CD4-positive, alpha-beta T cell treated with Interleukin-6 at 100 ng/mL for 8 hours (primary cell): ENCODE data around the gene EMP1.
A peak's percentile ranks its signal among the peaks of the same experiment; 100 is the strongest.

ENCODE experiments used
- DNase-seq: peaks from one replicate; pipeline ENCODE4 v3.0.0-alpha.2; 2020; ENCODE audit warnings: mixed read lengths, low spot score

EMP1 gene

GRCh38 chr12:13198241-13198640 lies 1.7 kb downstream of the EMP1 start:
- no peak for DNase-seq

GRCh38 chr12:13198876-13199275 lies 2.4 kb downstream of the EMP1 start:
- DNase-seq, result no peak

DNA sequence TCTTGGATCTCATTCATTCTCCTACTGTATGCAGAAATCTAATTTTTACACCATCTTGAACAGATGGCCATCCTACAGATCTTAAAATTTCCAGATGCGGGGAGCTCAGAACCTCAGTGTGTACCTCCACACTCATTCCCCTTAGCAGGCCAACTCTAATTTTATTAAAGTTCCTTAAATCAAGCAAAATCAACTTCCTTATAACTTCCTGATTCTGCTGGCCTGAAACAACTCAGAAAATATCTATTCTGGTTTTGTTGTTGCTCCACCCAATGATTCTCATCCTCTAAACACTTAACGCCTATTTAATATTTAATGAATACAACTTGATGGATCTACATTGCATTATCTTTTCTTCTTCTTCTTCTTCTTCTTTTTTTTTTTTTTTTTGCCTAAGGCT lies 3.1 kb downstream of the EMP1 start:
- DNase-seq, result no peak

DNA sequence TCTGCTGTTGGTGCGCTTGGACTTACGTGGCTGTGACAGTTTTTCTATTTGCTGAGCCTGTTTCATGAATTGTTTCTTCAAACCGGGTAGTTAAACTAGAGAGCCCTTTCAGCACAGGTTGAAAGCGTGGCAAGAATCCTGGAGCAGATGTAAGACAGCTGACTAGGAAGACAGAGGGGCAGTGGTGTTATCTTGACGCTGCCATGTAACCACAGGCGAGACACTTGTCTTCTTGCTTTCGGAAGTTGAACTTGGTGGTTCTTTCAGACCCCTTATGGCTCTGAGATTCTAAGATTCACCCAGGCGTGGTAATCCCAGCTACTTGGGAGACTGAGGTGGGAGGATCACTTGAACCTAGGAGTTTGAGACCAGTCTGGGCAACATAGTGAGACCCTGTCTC lies 4.3 kb downstream of the EMP1 start:
- no peak for DNase-seq

DNA sequence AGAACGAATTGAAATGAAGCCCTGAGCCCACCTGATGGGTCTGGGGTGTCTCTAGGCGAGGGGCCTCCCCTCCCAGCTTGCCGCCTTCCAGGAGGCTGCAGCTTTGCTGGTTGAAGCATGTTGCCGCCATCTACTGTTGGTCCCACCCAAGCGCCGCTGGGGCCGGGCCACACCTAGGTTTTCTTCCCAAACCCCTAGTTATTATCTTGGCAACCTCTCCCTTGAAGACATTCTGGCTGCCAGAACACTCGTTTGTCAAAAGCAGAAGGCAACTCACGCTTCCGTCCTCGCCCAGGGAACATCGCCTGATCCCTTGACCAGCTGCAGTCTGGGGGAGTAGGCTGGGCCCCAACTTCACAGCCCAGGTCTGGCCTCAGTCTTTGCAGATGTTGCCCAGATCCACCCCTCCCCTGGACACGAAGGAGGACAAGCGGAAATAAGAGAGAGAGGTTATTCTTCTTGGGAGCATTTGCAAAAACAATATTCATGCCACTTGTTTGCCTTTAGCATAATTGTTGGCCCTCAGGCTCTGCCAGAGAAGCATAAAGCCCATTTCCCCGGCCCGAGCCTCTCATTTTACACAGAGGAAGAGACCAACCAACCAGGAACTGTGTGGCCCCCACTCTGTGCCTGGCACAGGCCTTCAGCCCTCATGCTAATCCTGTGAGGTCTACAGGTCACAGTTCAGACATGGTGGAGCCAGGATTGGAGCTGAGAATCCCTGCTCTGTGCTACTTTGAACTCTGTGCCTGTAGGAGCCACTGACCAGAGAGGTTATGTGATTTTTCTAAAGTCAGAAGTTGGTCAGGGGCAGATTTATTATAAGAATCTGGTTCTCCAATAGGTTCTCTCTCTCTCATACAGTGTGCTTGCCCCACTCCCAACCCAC lies 6.8 kb downstream of the EMP1 start:
- no peak for DNase-seq

DNA sequence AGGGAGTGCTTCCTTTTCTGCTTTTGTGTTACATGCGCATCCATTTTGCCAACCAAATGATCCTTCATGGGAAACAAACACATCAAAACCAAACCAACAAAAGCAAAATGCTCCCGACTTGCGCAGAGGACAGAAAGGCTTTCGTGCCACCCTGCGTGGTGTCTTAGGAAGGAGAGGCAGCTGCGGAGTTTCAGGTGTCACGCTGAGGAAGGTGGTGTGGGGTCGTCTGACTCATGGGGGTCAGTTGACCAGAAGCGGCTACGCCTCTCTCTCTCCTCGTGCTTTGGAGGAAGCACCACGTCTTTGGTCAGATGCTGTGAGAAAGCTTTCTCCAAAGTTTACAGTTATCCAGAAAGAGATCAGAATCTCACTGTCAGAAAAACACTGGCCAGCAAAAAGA lies 7.9 kb downstream of the EMP1 start:
- DNase-seq, result no peak

DNA sequence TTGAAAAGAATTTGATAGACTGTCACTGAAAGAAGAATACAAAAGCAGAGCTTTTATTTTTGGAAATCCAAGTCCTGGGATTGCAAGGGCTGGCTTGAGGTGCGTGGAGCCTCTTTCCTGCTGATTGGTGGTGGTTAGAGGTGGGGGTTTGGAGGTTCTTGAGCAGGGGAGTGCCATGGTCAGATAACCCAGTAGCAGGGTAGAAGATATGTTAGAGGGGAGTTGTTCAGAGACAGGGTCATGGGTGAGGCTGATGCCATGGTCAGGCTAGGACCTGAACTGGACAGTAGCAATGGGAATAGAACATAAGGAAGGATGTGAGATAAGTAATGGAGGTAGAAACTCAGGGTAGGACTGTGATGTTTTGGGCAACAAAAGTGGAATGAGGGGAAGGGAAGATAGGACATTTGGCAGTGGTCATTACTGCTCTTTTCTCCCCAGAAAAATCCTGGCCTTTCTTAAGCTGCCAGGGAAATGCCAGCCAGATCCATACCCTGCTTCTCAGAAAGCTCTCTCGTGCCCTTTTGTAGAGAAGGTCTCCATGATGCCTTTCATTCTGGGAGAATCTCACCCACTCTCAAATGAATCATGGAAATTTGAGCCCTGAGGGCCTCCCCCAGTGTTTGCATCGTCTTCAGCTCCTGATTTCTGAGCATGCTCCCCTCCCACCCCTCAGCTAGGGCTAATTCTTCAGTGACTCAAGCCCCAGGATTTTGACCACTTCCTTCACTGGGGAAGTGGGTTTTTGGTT lies 9.5 kb downstream of the EMP1 start:
- no peak for DNase-seq

DNA sequence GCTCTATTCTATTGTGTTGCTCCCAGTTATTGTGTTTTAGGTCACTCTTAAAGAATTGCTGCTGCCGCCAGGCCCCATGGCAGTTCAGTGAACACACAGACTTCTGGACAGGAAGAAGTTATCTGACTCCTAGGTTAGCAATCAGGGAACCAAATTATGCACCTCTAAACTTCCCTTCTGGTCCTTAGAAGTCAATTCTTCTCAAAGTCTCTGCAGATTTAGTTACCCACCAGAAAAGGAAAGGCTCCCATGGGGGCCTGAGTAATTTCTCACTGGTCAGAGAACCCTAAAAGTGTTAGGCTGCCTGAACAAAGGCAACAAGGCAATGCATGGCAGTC lies 10.0 kb downstream of the EMP1 start:
- no peak for DNase-seq

- peak; percentile 6 for DNase-seq
Observed at GRCh38 chr12:13208533-13209435, 12.3 kb downstream of the EMP1 start.

GRCh38 chr12:13209436-13210235 lies 13.1 kb downstream of the EMP1 start:
- DNase-seq, result no peak

GRCh38 chr12:13210236-13211190 lies 14.0 kb downstream of the EMP1 start:
- DNase-seq, result no peak

DNA sequence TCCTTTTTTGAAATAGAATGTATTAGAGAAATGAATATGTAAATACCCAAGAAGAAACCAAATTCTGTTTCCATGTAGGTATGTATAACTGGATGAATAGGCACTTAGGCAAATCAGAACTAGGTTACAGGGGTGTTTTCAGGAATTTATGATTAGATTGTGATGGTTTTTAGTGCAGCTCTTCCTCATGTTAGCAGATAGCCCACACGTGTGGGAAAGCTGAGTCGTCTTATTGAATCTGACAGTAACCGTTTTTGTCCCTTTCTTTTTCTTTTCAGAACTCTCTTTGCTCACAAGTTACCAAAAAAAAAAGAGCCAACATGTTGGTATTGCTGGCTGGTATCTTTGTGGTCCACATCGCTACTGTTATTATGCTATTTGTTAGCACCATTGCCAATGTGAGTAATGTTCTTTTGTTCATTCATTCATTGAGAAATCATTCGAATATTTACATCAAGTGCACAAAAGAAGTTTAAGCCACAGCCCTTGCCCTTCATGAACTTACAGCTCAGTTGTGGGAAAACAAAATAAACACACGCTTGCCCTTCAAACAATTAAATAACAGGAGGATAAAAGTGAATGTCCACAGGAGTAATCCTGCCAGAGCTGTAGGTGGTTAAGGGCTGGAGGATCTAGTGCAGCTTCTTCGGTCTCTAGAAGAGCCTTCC lies 14.8 kb downstream of the EMP1 start:
- DNase-seq, result no peak

GRCh38 chr12:13211859-13212664 lies 15.5 kb downstream of the EMP1 start:
- peak; percentile 71 for DNase-seq

GRCh38 chr12:13215056-13215455 lies 18.5 kb downstream of the EMP1 start:
- no peak for DNase-seq

- no peak for DNase-seq
Observed at GRCh38 chr12:13218641-13219040, 22.1 kb downstream of the EMP1 start.

GRCh38 chr12:13219320-13219719 lies 22.8 kb downstream of the EMP1 start:
- DNase-seq, result no peak

GRCh38 chr12:13220838-13221237 lies 24.3 kb downstream of the EMP1 start:
- no peak for DNase-seq

DNA sequence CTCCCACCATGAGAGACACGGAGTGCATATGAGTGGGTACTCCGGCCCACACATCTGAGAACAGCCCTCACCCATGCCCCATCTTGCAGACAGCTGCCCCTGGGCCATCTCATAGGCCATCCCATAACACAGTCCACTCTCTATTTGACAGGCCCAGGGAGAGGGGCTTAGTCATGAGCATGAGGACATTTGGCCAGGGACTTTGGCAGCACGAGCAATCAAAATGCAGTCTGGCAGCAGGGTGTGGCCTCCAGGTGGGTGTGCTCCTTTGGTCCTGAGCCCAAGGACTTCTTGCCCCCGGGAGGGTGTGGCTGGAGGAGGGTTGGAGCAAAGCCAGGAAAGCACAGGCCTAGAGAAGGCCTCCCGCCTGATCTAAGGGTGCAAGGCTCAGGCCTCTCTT lies 25.6 kb downstream of the EMP1 start:
- DNase-seq, result no peak
